ENCODE data around the gene MYCBP2. TPM values are rescaled to one million over a fixed set of nuclear protein-coding genes. Genes with fewer than 3 reads are reported as not detected.
A peak's percentile ranks its signal among the peaks of the same experiment; 100 is the strongest.

MYCBP2 gene
- total and polyA plus RNA-seq, 8 donors: 70.4 to 105 (median 79.1) TPM

DNA sequence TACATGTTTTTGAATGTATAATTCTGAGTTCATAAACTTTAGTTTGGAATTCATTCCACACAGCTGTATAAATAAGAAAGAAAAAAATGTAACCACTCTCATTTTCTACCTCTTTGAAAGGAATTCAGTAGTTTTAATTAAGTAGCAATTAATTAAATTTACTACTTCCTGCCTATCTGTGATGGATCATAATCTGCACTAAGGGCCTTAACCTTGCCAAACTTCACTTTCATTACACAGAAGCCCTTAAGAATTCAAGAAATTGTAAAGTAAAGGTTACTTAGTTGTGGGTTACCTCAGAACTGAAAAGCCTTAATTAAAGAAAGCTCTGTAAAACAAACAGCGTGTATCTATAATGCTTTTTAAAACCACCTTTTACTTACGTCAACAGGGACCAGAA lies 188.1 kb downstream of the MYCBP2 start:
- Histone ChIP-seq H3K4me1 (peaks cover 0 to 5% of the 10 kb centered on the region in 2 donors), H3K4me3 (no peak overlapping the region), H3K27me3 (no peaks in the 10 kb centered on the region), H3K36me3 (peaks cover 6 to 77% of the 10 kb centered on the region in 2 donors), H3K9me3 (no peaks in the 10 kb centered on the region), H3K27ac (no peak overlapping the region)
- no peak for ATAC-seq
- intact Hi-C loops (cut with DNase I): no loop called here
- no peak for DNase-seq
- TF ChIP-seq CTCF (IDR thresholded peaks at IDR 0.05): no peak

- H3K27me3 ChIP-seq: no peaks in the 10 kb centered on the region
- peaks cover 0 to 60% of the 10 kb centered on the region in 2 donors for H3K36me3 ChIP-seq
- no peak overlapping the region for H3K4me3 ChIP-seq
- no peak for DNase-seq
- intact Hi-C loops (cut with DNase I): no loop called here
- no peaks in the 10 kb centered on the region for H3K9me3 ChIP-seq
- ATAC-seq: peak; percentile 81
- no peak overlapping the region for H3K27ac ChIP-seq
- TF ChIP-seq CTCF (IDR thresholded peaks at IDR 0.05): no peak
- peaks cover 0 to 5% of the 10 kb centered on the region in 2 donors for H3K4me1 ChIP-seq
These were observed 189.9 kb downstream of the MYCBP2 start for GRCh38 chr13:77136902-77137420.

DNA sequence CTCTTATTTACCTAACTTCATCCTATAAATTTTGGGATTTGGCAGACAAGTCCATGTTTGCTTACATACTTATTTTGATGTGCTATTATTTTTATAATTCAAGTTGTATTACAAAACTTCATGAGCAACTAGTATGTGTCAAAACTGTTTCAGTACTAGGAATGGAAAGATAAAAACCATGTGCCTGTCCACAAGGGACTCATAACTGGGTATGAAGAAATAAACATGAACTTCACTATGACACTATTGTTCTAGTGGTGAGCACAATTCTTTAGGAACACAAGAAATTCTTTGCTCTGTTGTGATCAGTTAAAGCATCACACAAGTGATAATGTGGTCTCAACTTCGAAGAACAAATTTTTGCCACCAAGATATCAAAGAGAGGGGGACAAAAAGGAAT lies 202.5 kb downstream of the MYCBP2 start:
- intact Hi-C loops (cut with DNase I): no loop called here
- no peaks in the 10 kb centered on the region for H3K4me1 ChIP-seq
- no peak for TF ChIP-seq CTCF (IDR thresholded peaks at IDR 0.05)
- no peaks in the 10 kb centered on the region for H3K9me3 ChIP-seq
- no peak for ATAC-seq
- H3K4me3 ChIP-seq: no peak overlapping the region
- no peaks in the 10 kb centered on the region for H3K27me3 ChIP-seq
- peaks cover 0 to 56% of the 10 kb centered on the region in 2 donors for H3K36me3 ChIP-seq
- H3K27ac ChIP-seq: no peak overlapping the region
- no peak for DNase-seq

- H3K4me3 ChIP-seq: no peak overlapping the region
- H3K27ac ChIP-seq: no peak overlapping the region
- DNase-seq (no peak), ATAC-seq (no peak)
- intact Hi-C loops (cut with DNase I): no loop called here
- no peaks in the 10 kb centered on the region for H3K27me3 ChIP-seq
- peaks cover 0 to 44% of the 10 kb centered on the region in 2 donors for H3K36me3 ChIP-seq
- H3K4me1 ChIP-seq: no peaks in the 10 kb centered on the region
- no peaks in the 10 kb centered on the region for H3K9me3 ChIP-seq
- TF ChIP-seq CTCF (IDR thresholded peaks at IDR 0.05): no peak
These were observed 208.8 kb downstream of the MYCBP2 start for GRCh38 chr13:77118134-77118533.

- no peak for TF ChIP-seq CTCF (IDR thresholded peaks at IDR 0.05)
- H3K27ac ChIP-seq: no peak overlapping the region
- H3K27me3 ChIP-seq: no peaks in the 10 kb centered on the region
- peaks cover 0 to 10% of the 10 kb centered on the region in 2 donors for H3K9me3 ChIP-seq
- H3K36me3 ChIP-seq: peaks cover 0 to 34% of the 10 kb centered on the region in 2 donors
- H3K4me3 ChIP-seq: no peak overlapping the region
- intact Hi-C loops (cut with DNase I): no loop called here
- DNase-seq (no peak), ATAC-seq (no peak)
- H3K4me1 ChIP-seq: no peaks in the 10 kb centered on the region
These were observed 212.6 kb downstream of the MYCBP2 start for GRCh38 chr13:77114271-77114670.
